ENCODE data around the gene NR6A1. TPM values are rescaled to one million over a fixed set of nuclear protein-coding genes. Genes with fewer than 3 reads are reported as not detected.

Gene NR6A1
- total RNA-seq, 2 donors from 2014 or later, result 0.71 to 4.6 TPM

GRCh38 chr9:124716808-124717207 is 54.3 kb downstream of the NR6A1 start:
- DNase-seq (ENCODE audit: low spot score) (no peak), ATAC-seq (ENCODE audit: insufficient number of reproducible peaks, low FRiP score, low read depth) (no peak)
- Histone ChIP-seq H3K4me3 (no peak overlapping the region), H3K27me3 (replicated peaks; ENCODE audit: insufficient read depth) (no peaks in the 10 kb centered on the region), H3K4me1 (ENCODE audit: control insufficient read depth in 1 of 2, low read depth in 2 of 2) (no peaks in the 10 kb centered on the region), H3K27ac (no peak overlapping the region), H3K9me3 (no peaks in the 10 kb centered on the region), H3K36me3 (no peaks in the 10 kb centered on the region)
- no peak for TF ChIP-seq CTCF (IDR thresholded peaks at IDR 0.05)

- Histone ChIP-seq H3K4me1 (ENCODE audit: control insufficient read depth in 1 of 2, low read depth in 2 of 2) (no peaks in the 10 kb centered on the region), H3K27me3 (replicated peaks; ENCODE audit: insufficient read depth) (no peaks in the 10 kb centered on the region), H3K27ac (no peak overlapping the region), H3K36me3 (no peaks in the 10 kb centered on the region), H3K9me3 (no peaks in the 10 kb centered on the region), H3K4me3 (no peak overlapping the region)
- no peak for TF ChIP-seq CTCF (IDR thresholded peaks at IDR 0.05)
- ATAC-seq (ENCODE audit: insufficient number of reproducible peaks, low FRiP score, low read depth) (no peak), DNase-seq (ENCODE audit: low spot score) (no peak)
These were observed 60.3 kb downstream of the NR6A1 start for GRCh38 chr9:124710766-124711165.

- Histone ChIP-seq H3K4me1 (ENCODE audit: control insufficient read depth in 1 of 2, low read depth in 2 of 2) (no peaks in the 10 kb centered on the region), H3K27me3 (replicated peaks; ENCODE audit: insufficient read depth) (no peaks in the 10 kb centered on the region), H3K27ac (no peak overlapping the region), H3K4me3 (no peak overlapping the region), H3K36me3 (no peaks in the 10 kb centered on the region), H3K9me3 (no peaks in the 10 kb centered on the region)
- DNase-seq (ENCODE audit: low spot score) (no peak), ATAC-seq (ENCODE audit: insufficient number of reproducible peaks, low FRiP score, low read depth) (no peak)
- TF ChIP-seq CTCF (IDR thresholded peaks at IDR 0.05), result no peak
These were observed 61.8 kb downstream of the NR6A1 start for GRCh38 chr9:124709292-124709690.

GRCh38 chr9:124708633-124709291 is 62.3 kb downstream of the NR6A1 start:
- DNase-seq (ENCODE audit: low spot score) (no peak), ATAC-seq (ENCODE audit: insufficient number of reproducible peaks, low FRiP score, low read depth) (no peak)
- Histone ChIP-seq H3K4me3 (no peak overlapping the region), H3K27ac (no peak overlapping the region), H3K9me3 (no peaks in the 10 kb centered on the region), H3K36me3 (no peaks in the 10 kb centered on the region), H3K4me1 (ENCODE audit: control insufficient read depth in 1 of 2, low read depth in 2 of 2) (no peaks in the 10 kb centered on the region), H3K27me3 (replicated peaks; ENCODE audit: insufficient read depth) (no peaks in the 10 kb centered on the region)
- TF ChIP-seq CTCF (IDR thresholded peaks at IDR 0.05), result no peak

GRCh38 chr9:124708074-124708473 is 63.0 kb downstream of the NR6A1 start:
- ATAC-seq (ENCODE audit: insufficient number of reproducible peaks, low FRiP score, low read depth), result no peak
- Histone ChIP-seq H3K36me3 (no peaks in the 10 kb centered on the region), H3K9me3 (no peaks in the 10 kb centered on the region), H3K4me1 (ENCODE audit: control insufficient read depth in 1 of 2, low read depth in 2 of 2) (no peaks in the 10 kb centered on the region), H3K4me3 (no peak overlapping the region), H3K27ac (no peak overlapping the region), H3K27me3 (replicated peaks; ENCODE audit: insufficient read depth) (no peaks in the 10 kb centered on the region)
- no peak for DNase-seq (ENCODE audit: low spot score)
- TF ChIP-seq CTCF (IDR thresholded peaks at IDR 0.05), result no peak

All from thoracic aorta (tissue), 2 donors.